Activated T-helper 1 cell treated with anti-CD3 and anti-CD28 coated beads, Interleukin-12 subunit alpha, Interleukin-12 subunit beta, Interleukin-2, Interleukin-4 antibody, amounts not matched to agents 30 ng/mL and 10 ng/mL and 1 ng/mL, durations not matched to agents 14 hours and 24 hours and 36 hours (primary cell): Measurements from ENCODE around the gene SLC1A2. TPM values are rescaled to one million over a fixed set of nuclear protein-coding genes. Genes with fewer than 3 reads are reported as not detected.

Experiments
- DNase-seq: peaks from one replicate; pipeline ENCODE4 v3.0.0; 2021; ENCODE audit warnings: low spot score
- H3K27ac Mint-ChIP-seq: one replicate; pipeline ENCODE4 v1.8.0; 2021; ENCODE audit warnings: mild to moderate bottlenecking, mixed read lengths
- H3K27me3 Mint-ChIP-seq: one replicate; pipeline ENCODE4 v1.8.0; 2022; ENCODE audit warnings: mild to moderate bottlenecking, moderate library complexity, mixed read lengths; ENCODE audit not compliant: insufficient read depth
- H3K36me3 Mint-ChIP-seq: one replicate; pipeline ENCODE4 v1.8.0; 2021; ENCODE audit warnings: low read depth, mixed read lengths
- H3K4me1 Mint-ChIP-seq: one replicate; pipeline ENCODE4 v1.8.0; 2021; ENCODE audit warnings: low read depth, mixed read lengths
- H3K4me3 Mint-ChIP-seq: one replicate; pipeline ENCODE4 v1.8.0; 2021; ENCODE audit warnings: mild to moderate bottlenecking, moderate library complexity, mixed read lengths
- H3K9me3 Mint-ChIP-seq: one replicate; pipeline ENCODE4 v1.8.0; 2021; ENCODE audit warnings: mixed read lengths
- intact Hi-C: fragments of 100-400 bp; cut with micrococcal nuclease; formaldehyde crosslinking; loops from one replicate; pipeline ENCODE4 v1.15.1; 2024
- total RNA-seq: library from RNA; stranded (reverse); gene quantifications from 2 replicates; pipeline ENCODE4 v1.2.3, GENCODE V29; 2022

SLC1A2 gene
- total RNA-seq, 1 donor from 2014 or later, result not detected

DNA sequence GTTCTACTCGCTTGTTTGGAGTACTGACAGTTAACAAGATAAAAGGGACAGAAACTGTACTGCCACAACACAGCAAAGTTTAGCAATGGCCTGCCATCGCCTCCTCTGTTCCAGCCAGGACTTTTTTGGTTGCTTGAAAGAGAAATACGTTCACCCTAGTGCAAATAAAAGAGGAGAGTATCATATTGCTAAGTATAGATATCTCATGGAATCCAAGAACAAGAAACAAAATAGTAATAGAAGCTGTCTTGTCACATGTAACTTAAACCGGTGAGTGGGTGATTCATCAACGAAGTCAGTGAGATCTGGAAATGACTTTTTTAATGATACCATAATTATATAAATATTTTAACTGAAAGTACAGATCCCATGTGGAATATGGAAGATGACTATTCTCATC, 35.4 kb downstream of the SLC1A2 start:
- Mint-ChIP-seq H3K4me1 (no peaks in the 10 kb centered on the region), H3K9me3 (peaks cover 4% of the 10 kb centered on the region), H3K27me3 (peaks cover 6% of the 10 kb centered on the region), H3K27ac (no peak overlapping the region), H3K36me3 (no peaks in the 10 kb centered on the region), H3K4me3 (no peak overlapping the region)
- DNase-seq, result no peak
- intact Hi-C loops, result no loop called here

DNA sequence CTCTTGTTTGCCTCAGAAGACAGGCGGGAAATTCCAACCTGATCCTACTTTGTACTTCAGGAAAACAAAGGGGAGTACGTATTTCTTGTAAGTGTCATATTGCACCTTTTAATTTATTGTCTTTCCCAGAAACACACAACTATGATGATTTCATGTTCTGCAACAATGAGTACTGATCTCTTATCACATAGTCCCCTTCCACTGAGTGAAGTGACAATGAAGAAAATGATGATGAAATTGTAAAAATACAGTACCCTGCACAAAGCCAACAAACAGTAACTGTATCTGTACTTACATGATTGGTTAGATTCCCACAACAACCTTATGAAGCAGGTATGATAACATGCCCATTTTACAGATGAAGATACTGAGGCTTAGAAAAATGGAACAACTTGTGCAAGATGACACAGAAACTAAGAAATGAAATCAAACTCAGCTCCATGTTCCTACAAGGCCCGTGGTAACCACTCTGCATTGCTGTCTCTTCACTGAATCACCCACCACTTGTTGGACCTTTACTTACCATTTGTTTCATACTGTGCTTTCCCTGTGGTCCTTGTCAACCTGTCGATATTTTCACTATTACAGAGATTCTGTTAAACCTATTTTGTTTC, 37.5 kb downstream of the SLC1A2 start:
- DNase-seq, result no peak
- Mint-ChIP-seq H3K27me3 (peaks cover 7% of the 10 kb centered on the region), H3K4me3 (no peak overlapping the region), H3K9me3 (peaks cover 4% of the 10 kb centered on the region), H3K36me3 (no peaks in the 10 kb centered on the region), H3K27ac (no peak overlapping the region), H3K4me1 (no peaks in the 10 kb centered on the region)
- intact Hi-C loops, result no loop called here

DNA sequence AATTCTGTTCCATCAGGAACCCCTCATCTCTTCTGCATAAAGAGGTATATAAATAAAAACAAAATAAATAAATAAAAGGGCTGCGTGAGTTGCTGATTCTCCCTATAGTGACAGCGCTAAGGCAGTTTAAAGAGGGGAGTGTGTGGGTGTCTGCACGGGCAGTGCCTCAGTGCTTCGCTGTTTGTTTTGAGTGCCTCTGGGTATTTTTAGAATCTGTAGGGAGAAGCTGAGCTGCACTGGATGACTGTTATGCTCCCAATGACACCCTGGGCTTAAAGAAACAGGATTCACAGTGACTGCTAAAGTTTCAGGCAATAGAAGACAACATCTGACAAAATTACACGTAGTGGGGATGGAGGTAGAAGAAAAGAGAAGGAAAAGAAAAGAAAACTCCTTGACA, 38.8 kb downstream of the SLC1A2 start:
- Mint-ChIP-seq H3K4me3 (no peak overlapping the region), H3K27me3 (peaks cover 11% of the 10 kb centered on the region), H3K4me1 (no peaks in the 10 kb centered on the region), H3K36me3 (no peaks in the 10 kb centered on the region), H3K27ac (no peak overlapping the region), H3K9me3 (peaks cover 4% of the 10 kb centered on the region)
- no peak for DNase-seq
- intact Hi-C loops, result no loop called here

DNA sequence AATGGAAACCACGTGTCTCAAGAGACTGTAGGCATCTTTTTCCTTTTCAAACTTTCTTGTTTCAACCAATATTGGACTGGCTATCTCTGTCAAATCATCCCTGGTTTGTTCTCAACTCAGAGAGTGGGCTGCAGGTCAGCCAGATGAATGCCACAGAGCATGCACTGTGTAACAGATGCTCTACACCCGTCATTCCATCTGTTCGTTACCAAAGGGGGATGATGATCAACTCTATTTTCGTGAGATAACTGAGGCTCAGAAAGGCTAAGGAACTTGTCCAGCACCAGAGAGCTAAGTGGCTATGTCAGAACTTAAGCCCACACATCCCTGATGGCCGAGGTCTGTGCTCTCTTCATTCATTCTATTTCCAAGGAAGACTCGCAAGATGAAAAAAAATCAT, 42.1 kb downstream of the SLC1A2 start:
- H3K27me3 Mint-ChIP-seq, result peaks cover 7% of the 10 kb centered on the region
- H3K9me3 Mint-ChIP-seq, result no peaks in the 10 kb centered on the region
- no peak overlapping the region for H3K27ac Mint-ChIP-seq
- no peak for DNase-seq
- H3K4me1 Mint-ChIP-seq, result no peaks in the 10 kb centered on the region
- intact Hi-C loops, result no loop called here
- H3K36me3 Mint-ChIP-seq, result no peaks in the 10 kb centered on the region
- no peak overlapping the region for H3K4me3 Mint-ChIP-seq

DNA sequence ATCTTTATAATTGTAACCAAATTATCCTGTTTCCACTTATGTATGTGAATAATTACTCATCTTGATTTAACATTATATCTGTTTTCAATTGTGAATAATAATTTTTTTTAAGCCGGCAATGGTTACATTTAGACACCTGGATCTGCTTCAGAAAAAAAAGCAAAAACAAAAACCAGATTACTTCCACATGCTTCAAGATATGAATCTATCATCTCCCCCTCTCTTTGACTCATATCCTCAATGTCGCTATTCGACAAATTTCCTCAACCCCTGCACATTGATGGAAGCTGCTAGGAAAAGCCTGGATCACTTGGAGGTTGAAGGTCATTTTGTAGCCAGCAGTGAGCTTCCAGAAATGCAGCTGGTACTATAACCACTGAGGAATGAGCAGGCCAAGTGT, 42.7 kb downstream of the SLC1A2 start:
- Mint-ChIP-seq H3K9me3 (no peaks in the 10 kb centered on the region), H3K4me1 (no peaks in the 10 kb centered on the region), H3K27ac (no peak overlapping the region), H3K4me3 (no peak overlapping the region), H3K36me3 (no peaks in the 10 kb centered on the region), H3K27me3 (peaks cover 6% of the 10 kb centered on the region)
- intact Hi-C loops, result no loop called here
- DNase-seq, result no peak

DNA sequence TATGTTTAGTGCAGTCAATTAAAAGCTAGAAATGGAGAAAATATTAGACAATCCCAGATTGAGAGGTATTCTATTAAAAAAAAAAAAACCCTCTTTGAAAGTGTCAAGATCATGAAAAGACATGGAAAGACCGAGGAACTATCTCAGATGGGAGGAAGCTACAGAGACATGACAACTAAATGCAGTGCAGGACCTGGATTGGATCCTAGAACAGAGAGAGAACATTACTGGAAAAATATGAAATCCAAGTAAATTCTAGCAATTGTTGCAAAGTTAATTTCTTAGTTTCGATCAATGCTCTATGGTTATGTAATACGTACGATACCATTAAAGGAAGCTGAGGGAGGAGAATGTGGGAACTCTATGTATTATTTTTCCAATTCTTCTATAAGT, 43.2 kb downstream of the SLC1A2 start:
- DNase-seq, result no peak
- H3K4me3 Mint-ChIP-seq, result no peak overlapping the region
- no peak overlapping the region for H3K27ac Mint-ChIP-seq
- H3K36me3 Mint-ChIP-seq, result no peaks in the 10 kb centered on the region
- H3K9me3 Mint-ChIP-seq, result no peaks in the 10 kb centered on the region
- H3K4me1 Mint-ChIP-seq, result no peaks in the 10 kb centered on the region
- intact Hi-C loops, result no loop called here
- H3K27me3 Mint-ChIP-seq, result peaks cover 6% of the 10 kb centered on the region

DNA sequence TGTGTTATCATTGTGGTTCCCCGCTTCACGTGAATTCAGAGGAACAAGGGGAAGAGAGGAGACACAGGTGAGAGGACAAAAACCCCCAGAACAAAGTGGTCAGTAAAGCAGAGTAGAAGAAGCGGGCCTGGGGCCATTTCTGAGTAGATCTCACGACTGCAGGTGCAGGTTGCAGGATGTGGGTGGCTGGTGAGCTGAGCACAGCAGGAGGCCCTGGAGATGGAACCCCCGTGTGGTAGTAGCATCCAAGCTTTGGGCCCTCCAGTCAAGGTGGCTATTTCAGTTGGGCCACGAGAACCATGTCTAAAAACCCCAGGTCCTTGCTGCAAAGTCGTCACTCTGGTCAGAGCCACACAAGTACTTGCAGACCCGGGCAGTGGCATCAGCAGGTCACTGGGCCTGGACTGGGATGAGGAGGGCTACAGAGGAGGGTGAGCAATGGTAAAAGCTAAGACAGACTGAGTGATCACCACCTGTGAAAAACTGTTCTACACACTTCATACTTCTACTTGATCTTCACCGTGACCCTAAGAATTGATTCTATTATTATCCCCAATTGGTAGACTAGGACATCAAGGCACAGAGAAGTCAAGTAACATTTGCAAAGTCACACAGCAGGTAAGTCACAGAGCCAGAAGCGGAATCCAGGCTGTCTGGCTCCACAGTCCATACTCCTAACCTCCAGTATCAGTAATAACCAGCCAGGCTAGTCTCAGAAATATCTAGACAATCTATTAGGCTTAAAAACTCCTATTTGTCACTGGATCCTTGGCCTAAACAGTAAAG, 43.8 kb downstream of the SLC1A2 start:
- peaks cover 8% of the 10 kb centered on the region for H3K27me3 Mint-ChIP-seq
- no peaks in the 10 kb centered on the region for H3K9me3 Mint-ChIP-seq
- intact Hi-C loops, result no loop called here
- H3K36me3 Mint-ChIP-seq, result no peaks in the 10 kb centered on the region
- no peak overlapping the region for H3K27ac Mint-ChIP-seq
- H3K4me3 Mint-ChIP-seq, result no peak overlapping the region
- no peak for DNase-seq
- H3K4me1 Mint-ChIP-seq, result no peaks in the 10 kb centered on the region

DNA sequence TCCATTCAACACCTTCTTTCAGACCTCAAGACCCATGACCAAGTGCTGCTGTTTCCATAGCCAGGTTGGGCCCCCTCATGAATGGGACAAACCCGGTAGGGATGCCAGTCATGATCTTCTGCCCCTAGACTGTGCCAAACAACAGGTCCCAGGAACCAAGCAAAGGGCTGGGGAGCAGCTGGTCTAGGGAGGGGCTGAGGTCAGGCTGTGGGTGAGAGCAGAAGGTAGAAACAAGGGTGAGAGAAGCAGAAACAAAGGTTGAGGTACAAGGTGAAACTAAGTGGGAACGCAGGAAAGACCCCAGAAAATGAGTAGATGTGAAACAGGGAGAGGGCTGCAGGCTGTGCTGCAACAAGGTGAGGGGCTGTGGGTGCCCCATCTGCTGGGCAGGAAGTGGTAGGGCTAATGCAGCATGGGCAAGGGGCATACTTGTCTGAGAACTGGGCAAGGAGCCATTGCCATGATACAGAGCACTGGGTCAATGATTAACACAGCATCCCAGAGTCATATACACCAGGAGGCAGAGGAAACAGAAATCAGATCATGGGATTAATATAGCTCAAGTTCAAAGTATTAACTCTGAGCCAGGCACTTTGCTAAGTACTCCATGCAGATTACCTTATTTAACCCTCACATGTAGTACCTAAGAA, 45.9 kb downstream of the SLC1A2 start:
- Mint-ChIP-seq H3K4me1 (no peaks in the 10 kb centered on the region), H3K4me3 (no peak overlapping the region), H3K27ac (no peak overlapping the region), H3K36me3 (no peaks in the 10 kb centered on the region), H3K27me3 (peaks cover 16% of the 10 kb centered on the region), H3K9me3 (no peaks in the 10 kb centered on the region)
- intact Hi-C loops, result no loop called here
- no peak for DNase-seq

DNA sequence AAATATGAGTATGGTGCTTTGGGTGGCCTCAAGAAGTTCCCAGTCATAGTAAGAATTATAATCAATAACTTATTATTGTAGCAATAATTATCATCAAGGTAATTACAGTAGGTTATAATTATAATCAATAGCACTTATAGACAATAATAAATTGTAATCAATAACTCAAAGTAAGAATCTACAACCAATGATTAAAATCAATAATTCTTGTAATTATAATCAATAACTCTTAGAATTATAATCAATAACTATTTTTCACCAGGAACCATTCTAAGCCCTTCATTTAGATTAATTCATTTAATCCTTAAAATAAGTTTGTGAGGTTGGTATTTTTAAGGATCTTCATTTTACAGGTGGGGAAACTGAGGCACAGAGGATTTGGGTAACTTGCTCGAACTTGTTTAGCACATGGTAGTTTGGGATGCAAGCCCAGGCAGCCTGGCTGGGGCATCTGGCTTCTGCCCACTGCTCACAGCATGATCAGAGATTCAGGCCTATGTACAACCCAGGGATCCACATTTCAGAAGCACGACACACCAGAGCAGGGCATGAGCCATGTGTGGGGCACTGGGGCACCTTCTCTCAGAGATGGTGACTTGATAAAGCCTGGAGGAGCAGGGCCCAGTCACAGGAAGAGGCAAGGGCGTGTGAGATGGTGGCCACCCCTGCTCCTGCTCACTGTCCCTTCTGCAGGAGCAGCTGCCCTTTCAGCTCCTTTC, 46.6 kb downstream of the SLC1A2 start:
- Mint-ChIP-seq H3K9me3 (peaks cover 3% of the 10 kb centered on the region), H3K4me3 (no peak overlapping the region), H3K27me3 (peaks cover 16% of the 10 kb centered on the region), H3K36me3 (no peaks in the 10 kb centered on the region), H3K27ac (no peak overlapping the region), H3K4me1 (no peaks in the 10 kb centered on the region)
- intact Hi-C loops, result no loop called here
- DNase-seq, result no peak

DNA sequence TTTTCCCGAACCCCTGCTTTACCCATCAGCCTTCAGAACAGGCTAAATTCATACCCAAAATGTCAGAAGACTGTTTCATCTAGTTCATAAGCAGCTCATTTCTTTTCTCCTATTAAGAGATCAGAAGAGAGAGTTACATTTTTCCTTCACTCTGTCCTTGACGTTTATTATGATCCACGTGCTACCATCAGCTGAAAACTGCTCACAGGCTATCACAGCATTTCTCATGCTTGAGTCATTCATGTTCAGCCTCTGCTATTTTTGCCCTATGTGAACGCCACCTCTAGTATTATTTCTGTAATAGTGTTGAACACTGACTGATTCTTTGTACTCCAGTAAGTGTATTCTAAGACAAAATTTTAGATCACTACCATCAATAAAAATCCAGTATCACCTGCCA, 51.9 kb downstream of the SLC1A2 start:
- H3K27me3 Mint-ChIP-seq, result peaks cover 18% of the 10 kb centered on the region
- no peak overlapping the region for H3K27ac Mint-ChIP-seq
- no peaks in the 10 kb centered on the region for H3K4me1 Mint-ChIP-seq
- peaks cover 12% of the 10 kb centered on the region for H3K9me3 Mint-ChIP-seq
- DNase-seq, result no peak
- intact Hi-C loops, result no loop called here
- no peak overlapping the region for H3K4me3 Mint-ChIP-seq
- peaks cover 2% of the 10 kb centered on the region for H3K36me3 Mint-ChIP-seq

DNA sequence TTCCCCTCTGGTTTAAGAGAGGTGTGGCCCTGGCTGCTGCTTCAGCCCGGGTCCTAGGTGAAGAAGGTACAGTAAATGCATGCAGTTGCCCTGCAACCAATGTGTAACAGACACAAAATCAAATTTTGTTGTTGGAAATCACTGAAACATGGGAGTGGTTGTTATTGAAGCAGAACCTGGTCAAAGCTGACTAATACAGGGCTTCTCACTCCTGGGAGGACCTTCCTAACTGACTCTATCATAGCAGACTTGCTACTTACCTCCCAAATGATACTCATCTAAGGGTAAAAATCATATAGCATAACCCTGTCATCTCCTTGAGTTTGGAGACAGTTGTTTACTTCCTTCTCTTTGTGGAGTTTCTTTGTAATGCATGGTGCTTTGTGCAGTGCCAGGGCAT, 52.6 kb downstream of the SLC1A2 start:
- Mint-ChIP-seq H3K27ac (no peak overlapping the region), H3K4me3 (no peak overlapping the region), H3K36me3 (peaks cover 2% of the 10 kb centered on the region), H3K4me1 (no peaks in the 10 kb centered on the region), H3K27me3 (peaks cover 18% of the 10 kb centered on the region), H3K9me3 (peaks cover 12% of the 10 kb centered on the region)
- intact Hi-C loops, result no loop called here
- no peak for DNase-seq

DNA sequence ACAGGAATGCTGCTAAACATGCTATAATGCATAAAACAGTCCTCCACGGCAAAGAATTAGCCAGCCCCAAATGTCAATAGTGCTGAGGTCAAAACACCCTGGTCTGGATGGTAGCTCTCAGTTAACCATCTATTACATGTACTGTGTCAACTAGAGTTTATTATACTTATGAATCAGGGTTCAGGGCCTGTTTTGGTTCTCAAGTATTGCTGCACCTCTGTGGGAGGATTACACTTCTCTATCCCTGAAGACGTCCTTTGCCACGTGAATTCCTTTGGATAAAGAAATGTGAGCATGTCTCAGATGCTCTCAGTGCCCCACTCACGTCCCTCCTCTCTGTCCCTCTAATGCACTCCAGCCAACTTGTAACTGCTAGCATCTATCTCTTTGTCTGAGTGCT, 53.4 kb downstream of the SLC1A2 start:
- Mint-ChIP-seq H3K27me3 (peaks cover 18% of the 10 kb centered on the region), H3K9me3 (peaks cover 12% of the 10 kb centered on the region), H3K4me1 (no peaks in the 10 kb centered on the region), H3K27ac (no peak overlapping the region), H3K36me3 (peaks cover 2% of the 10 kb centered on the region), H3K4me3 (no peak overlapping the region)
- DNase-seq, result no peak
- intact Hi-C loops, result no loop called here

DNA sequence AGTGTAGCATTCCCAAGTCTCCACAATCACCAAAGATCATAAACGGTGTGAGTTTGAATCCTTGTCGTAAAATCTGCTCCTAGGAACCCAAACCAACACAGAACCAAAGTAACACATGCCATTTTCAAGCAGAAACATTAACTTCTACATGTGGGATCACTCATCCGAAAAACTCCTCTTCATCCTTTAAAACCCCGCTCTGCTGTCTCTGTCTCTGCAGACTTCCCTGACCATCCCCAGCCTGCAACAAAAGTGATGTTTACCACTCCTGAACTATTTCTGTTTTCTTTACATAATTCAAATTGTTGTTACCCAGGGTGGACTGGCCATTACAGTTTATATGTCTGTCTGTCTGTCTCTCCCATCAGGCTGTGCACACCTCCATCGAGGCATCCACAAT, 54.0 kb downstream of the SLC1A2 start:
- peaks cover 12% of the 10 kb centered on the region for H3K9me3 Mint-ChIP-seq
- H3K36me3 Mint-ChIP-seq, result peaks cover 2% of the 10 kb centered on the region
- DNase-seq, result no peak
- peaks cover 15% of the 10 kb centered on the region for H3K27me3 Mint-ChIP-seq
- H3K27ac Mint-ChIP-seq, result no peak overlapping the region
- intact Hi-C loops, result no loop called here
- H3K4me1 Mint-ChIP-seq, result no peaks in the 10 kb centered on the region
- no peak overlapping the region for H3K4me3 Mint-ChIP-seq
